HFFc6 (cell line): Measurements from ENCODE around the gene SEMA6C. TPM values are rescaled to one million over a fixed set of nuclear protein-coding genes. Genes with fewer than 3 reads are reported as not detected.
A peak's percentile ranks its signal among the peaks of the same experiment; 100 is the strongest.
"Not testable (repeated sequence)": the region's sequence is repeated elsewhere in the genome, so short reads cannot be mapped to it uniquely, and the experiment has no call there.

Source experiments
- DNase-seq: peaks from one replicate; pipeline ENCODE4 v3.0.0-alpha.2; 2018
- H3K27ac Mint-ChIP-seq: 2 replicates; pipeline ENCODE4 v1.8.0; 2020; ENCODE audit warnings: mild to moderate bottlenecking, mixed read lengths
- H3K27me3 Mint-ChIP-seq: 2 replicates; pipeline ENCODE4 v1.8.0; 2021; ENCODE audit warnings: mild to moderate bottlenecking, moderate library complexity, mixed read lengths; ENCODE audit not compliant: insufficient read depth
- H3K36me3 Mint-ChIP-seq: 2 replicates; pipeline ENCODE4 v1.8.0; 2021; ENCODE audit warnings: low read depth, mixed read lengths
- H3K4me1 Mint-ChIP-seq: 2 replicates; pipeline ENCODE4 v1.8.0; 2020; ENCODE audit warnings: low read depth, mixed read lengths
- H3K4me3 Mint-ChIP-seq: 2 replicates; pipeline ENCODE4 v1.8.0; 2020; ENCODE audit warnings: mild to moderate bottlenecking, moderate library complexity, mixed read lengths
- H3K9me3 Mint-ChIP-seq: 2 replicates; pipeline ENCODE4 v1.8.0; 2020; ENCODE audit warnings: mild to moderate bottlenecking, mixed read lengths
- CTCF ChIP-seq: fragments of 200-600 bp; sonication (generic); IDR thresholded peaks from 2 replicates; pipeline ENCODE4 v1.5.0; 2021; ENCODE audit warnings: antibody characterized with exemption, mild to moderate bottlenecking
- long read RNA-seq: library from polyadenylated mRNA; unstranded; transcript quantifications from one replicate; pipeline ENCODE4 v2.0.0, GENCODE V29; 2019
- total RNA-seq, 6 experiments: library from RNA; stranded (reverse); fragmentation: NEBNext Ultra II Directional; extraction: Animal tissue kit (Norgen Biotek cat#: 25700); gene quantifications; 2 replicates in 1 of 6; 3 replicates in 5 of 6; pipeline ENCODE4 v1.2.3, GENCODE V29; 2021

The SEMA6C gene
- total RNA-seq, result 1 to 10 TPM in 5 of 6 experiments, under 1 TPM in 1; 0.94 to 1.5 (median 1.4) TPM
- long read RNA-seq, partial matches to known transcripts, result 0 of 1 reads
- long read RNA-seq, other reads (novel, unspliced or antisense), result 1 of 1 reads

GRCh38 chr1:151146412-151147131 is at the start of gene SEMA6C:
Gene SEMA6C, minus strand, starts transcription at chr1:151146631. Its CDS starts 4,010 bp downstream, at chr1:151142621.
- Mint-ChIP-seq H3K4me1 (peaks cover 20% of the 10 kb centered on the region), H3K4me3 (peak within 1 kb of the TSS; percentile 87), H3K27ac (peak within 1 kb of the TSS; percentile 78), H3K36me3 (no peaks in the 10 kb centered on the region), H3K9me3 (no peaks in the 10 kb centered on the region), H3K27me3 (peaks cover 12% of the 10 kb centered on the region)
- no peak for TF ChIP-seq CTCF
- DNase-seq, result peak; percentile 83

GRCh38 chr1:151194894-151195594 is 48.6 kb upstream of the SEMA6C start:
- peak overlapping the region; percentile 82 for H3K4me3 Mint-ChIP-seq
- peak; percentile 86 for DNase-seq
- H3K36me3 Mint-ChIP-seq, result peaks cover 16% of the 10 kb centered on the region
- peak overlapping the region; percentile 98 for H3K27ac Mint-ChIP-seq
- H3K27me3 Mint-ChIP-seq, result peaks cover 12% of the 10 kb centered on the region
- H3K4me1 Mint-ChIP-seq, result peaks cover 44% of the 10 kb centered on the region
- H3K9me3 Mint-ChIP-seq, result not testable (repeated sequence)

DNA sequence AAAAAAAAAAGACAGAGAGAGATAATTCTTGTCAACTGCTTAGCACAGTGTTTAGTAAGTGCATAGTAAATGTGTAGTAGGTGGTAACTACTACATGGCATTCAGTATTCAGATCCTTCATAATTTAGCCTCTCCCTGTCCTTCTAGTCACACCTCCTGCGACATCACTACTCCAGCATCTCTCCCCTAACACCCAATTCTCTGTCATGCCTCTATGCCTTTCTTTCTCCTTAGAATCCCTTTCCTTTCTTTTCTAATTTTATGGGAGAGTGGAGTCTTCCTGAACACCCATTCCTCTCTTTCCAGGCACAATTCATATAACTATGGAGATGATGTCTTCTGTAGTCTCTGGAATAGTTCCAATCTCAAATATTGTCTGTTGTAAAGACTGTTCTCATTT is 47.4 kb upstream of the SEMA6C start:
- Mint-ChIP-seq H3K4me3 (no peak overlapping the region), H3K36me3 (peaks cover 6% of the 10 kb centered on the region), H3K27ac (peak overlapping the region; percentile 68), H3K4me1 (peaks cover 48% of the 10 kb centered on the region), H3K9me3 (no peaks in the 10 kb centered on the region; the same call in 1 of the 2 replicates), H3K27me3 (peaks cover 9% of the 10 kb centered on the region)
- TF ChIP-seq CTCF, result no peak
- no peak for DNase-seq

DNA sequence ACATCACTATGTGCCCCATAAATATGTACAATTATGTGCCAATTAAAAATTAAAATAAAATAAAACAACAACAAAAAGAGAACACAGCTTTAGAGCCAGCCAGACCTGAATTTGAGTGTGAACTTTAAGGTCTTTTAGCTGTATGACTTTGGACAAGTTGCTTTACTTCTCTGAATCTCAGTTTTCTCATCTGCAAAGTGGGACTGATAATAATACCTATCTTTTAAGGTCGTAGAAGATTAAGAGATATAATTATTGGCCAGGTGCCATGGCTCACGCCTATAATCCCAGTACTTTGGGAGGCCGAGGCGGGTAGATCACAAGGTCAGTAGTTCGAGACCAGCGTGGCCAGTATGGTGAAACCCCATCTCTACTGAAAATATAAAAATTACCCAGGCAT is 46.9 kb upstream of the SEMA6C start:
- no peak for TF ChIP-seq CTCF
- Mint-ChIP-seq H3K4me1 (peaks cover 53% of the 10 kb centered on the region), H3K4me3 (no peak overlapping the region), H3K9me3 (no peaks in the 10 kb centered on the region; the same call in 1 of the 2 replicates), H3K27ac (no peak overlapping the region), H3K27me3 (peaks cover 4% of the 10 kb centered on the region), H3K36me3 (0 out of 2 replicates have a peak, but pooled peaks cover under 1% of the 10 kb centered on the region)
- no peak for DNase-seq

GRCh38 chr1:151192047-151192446 is 45.6 kb upstream of the SEMA6C start:
- no peaks in the 10 kb centered on the region for H3K9me3 Mint-ChIP-seq
- peaks cover 4% of the 10 kb centered on the region for H3K27me3 Mint-ChIP-seq
- DNase-seq, result no peak
- no peak for TF ChIP-seq CTCF
- peaks cover 52% of the 10 kb centered on the region for H3K4me1 Mint-ChIP-seq
- no peak overlapping the region for H3K27ac Mint-ChIP-seq
- H3K4me3 Mint-ChIP-seq, result no peak overlapping the region
- H3K36me3 Mint-ChIP-seq, result no peaks in the 10 kb centered on the region
